ENCODE data around the gene TNS3.

GRCh38 chr7:47335557-47336471 is 246.1 kb downstream of the TNS3 start:
- no peak for TF ChIP-seq EZH2 (IDR thresholded peaks at IDR 0.05)
- TF ChIP-seq POLR2AphosphoS5 (IDR thresholded peaks at IDR 0.05; ENCODE audit: borderline replicate concordance, low read depth, low read length), result no peak
